Liver (tissue), 3 donors: ENCODE data around the gene KLHDC7A.

Experiments
- FOXA1 ChIP-seq: IDR thresholded peaks from 2 replicates; pipeline ENCODE4 v1.6.1; 2016; ENCODE audit warnings: antibody characterized with exemption
- TAF1 ChIP-seq: conservative IDR thresholded peaks from 2 replicates; pipeline ENCODE4 v1.6.1; 2016; ENCODE audit warnings: antibody characterized with exemption, mild to moderate bottlenecking
- YY1 ChIP-seq: IDR thresholded peaks from 2 replicates; pipeline ENCODE4 v1.6.1; 2016; ENCODE audit warnings: antibody characterized with exemption, mild to moderate bottlenecking
- TF ChIP-seq, protein P1 (sequence below): IDR thresholded peaks from 2 replicates; pipeline ENCODE4 v1.6.1; 2016; ENCODE audit warnings: antibody characterized with exemption, mild to moderate bottlenecking
- TF ChIP-seq, protein P2 (sequence below): fragments of 150-350 bp; IDR thresholded peaks from 2 replicates; pipeline ENCODE4 v1.5.1; 2017; ENCODE audit warnings: improper control_type of control experiment, low read depth, low read length; ENCODE audit not compliant: missing input control
- donor health status: healthy.
- donor health status: healthy.

DNA sequence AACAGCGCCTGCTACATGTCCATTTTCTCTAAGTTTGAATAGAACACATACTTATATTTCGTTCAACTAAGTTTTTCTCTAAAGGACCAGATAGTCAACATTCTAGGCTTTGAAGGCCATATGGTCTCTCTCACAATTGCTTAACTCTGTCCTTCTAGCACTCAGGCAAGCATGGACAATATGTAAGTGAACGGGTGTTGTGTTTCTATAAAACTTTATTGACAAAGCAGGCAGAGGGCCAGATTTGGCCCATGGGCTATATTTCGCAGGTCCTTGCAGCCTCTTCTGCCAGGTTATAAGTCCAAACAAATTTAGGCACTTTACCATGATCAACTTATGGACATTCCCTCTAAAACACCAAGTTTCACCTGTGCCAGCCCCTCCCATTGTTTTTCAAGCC lies 21.1 kb downstream of the KLHDC7A start:
- TF ChIP-seq YY1 = no peak
- TF ChIP-seq, protein P1, sequence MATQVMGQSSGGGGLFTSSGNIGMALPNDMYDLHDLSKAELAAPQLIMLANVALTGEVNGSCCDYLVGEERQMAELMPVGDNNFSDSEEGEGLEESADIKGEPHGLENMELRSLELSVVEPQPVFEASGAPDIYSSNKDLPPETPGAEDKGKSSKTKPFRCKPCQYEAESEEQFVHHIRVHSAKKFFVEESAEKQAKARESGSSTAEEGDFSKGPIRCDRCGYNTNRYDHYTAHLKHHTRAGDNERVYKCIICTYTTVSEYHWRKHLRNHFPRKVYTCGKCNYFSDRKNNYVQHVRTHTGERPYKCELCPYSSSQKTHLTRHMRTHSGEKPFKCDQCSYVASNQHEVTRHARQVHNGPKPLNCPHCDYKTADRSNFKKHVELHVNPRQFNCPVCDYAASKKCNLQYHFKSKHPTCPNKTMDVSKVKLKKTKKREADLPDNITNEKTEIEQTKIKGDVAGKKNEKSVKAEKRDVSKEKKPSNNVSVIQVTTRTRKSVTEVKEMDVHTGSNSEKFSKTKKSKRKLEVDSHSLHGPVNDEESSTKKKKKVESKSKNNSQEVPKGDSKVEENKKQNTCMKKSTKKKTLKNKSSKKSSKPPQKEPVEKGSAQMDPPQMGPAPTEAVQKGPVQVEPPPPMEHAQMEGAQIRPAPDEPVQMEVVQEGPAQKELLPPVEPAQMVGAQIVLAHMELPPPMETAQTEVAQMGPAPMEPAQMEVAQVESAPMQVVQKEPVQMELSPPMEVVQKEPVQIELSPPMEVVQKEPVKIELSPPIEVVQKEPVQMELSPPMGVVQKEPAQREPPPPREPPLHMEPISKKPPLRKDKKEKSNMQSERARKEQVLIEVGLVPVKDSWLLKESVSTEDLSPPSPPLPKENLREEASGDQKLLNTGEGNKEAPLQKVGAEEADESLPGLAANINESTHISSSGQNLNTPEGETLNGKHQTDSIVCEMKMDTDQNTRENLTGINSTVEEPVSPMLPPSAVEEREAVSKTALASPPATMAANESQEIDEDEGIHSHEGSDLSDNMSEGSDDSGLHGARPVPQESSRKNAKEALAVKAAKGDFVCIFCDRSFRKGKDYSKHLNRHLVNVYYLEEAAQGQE = no peak
- TF ChIP-seq, protein P2, sequence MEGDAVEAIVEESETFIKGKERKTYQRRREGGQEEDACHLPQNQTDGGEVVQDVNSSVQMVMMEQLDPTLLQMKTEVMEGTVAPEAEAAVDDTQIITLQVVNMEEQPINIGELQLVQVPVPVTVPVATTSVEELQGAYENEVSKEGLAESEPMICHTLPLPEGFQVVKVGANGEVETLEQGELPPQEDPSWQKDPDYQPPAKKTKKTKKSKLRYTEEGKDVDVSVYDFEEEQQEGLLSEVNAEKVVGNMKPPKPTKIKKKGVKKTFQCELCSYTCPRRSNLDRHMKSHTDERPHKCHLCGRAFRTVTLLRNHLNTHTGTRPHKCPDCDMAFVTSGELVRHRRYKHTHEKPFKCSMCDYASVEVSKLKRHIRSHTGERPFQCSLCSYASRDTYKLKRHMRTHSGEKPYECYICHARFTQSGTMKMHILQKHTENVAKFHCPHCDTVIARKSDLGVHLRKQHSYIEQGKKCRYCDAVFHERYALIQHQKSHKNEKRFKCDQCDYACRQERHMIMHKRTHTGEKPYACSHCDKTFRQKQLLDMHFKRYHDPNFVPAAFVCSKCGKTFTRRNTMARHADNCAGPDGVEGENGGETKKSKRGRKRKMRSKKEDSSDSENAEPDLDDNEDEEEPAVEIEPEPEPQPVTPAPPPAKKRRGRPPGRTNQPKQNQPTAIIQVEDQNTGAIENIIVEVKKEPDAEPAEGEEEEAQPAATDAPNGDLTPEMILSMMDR = no peak
- no peak for TF ChIP-seq FOXA1
- no peak for TF ChIP-seq TAF1
